CD4-positive, CD25-positive, alpha-beta regulatory T cell (primary cell): ENCODE results near the gene MATN4. TPM values are rescaled to one million over a fixed set of nuclear protein-coding genes. Genes with fewer than 3 reads are reported as not detected.
A peak's percentile ranks its signal among the peaks of the same experiment; 100 is the strongest.
"Not testable (repeated sequence)": the region's sequence is repeated elsewhere in the genome, so short reads cannot be mapped to it uniquely, and the experiment has no call there.

Source experiments
- ATAC-seq, 2 donors: fragments of 150-1000 bp; cut with Tn5 transposase; one replicate each; pipeline ENCODE4 v1.10.0; 2021; ENCODE audit warnings: low read depth in 2 of 2, moderate number of reproducible peaks in 2 of 2, moderate library complexity in 1 of 2
- DNase-seq, 3 donors: peaks; one replicate each; pipeline versions ENCODE4 v3.0.0 to v3.0.0-alpha.2; 2012 to 2022; ENCODE audit warnings: mixed read lengths in 1 of 3
- H3K27ac ChIP-seq: one replicate; pipeline ENCODE4 v1.7.0; 2013; ENCODE audit warnings: mild to moderate bottlenecking, low read length; ENCODE audit not compliant: insufficient read depth, poor library complexity, severe bottlenecking
- H3K27me3 ChIP-seq: one replicate; pipeline ENCODE4 v1.7.0; 2013; ENCODE audit warnings: low read length; ENCODE audit not compliant: control insufficient read depth, insufficient read depth
- H3K36me3 ChIP-seq: one replicate; pipeline ENCODE4 v1.7.0; 2013; ENCODE audit warnings: mild to moderate bottlenecking, low read length, moderate library complexity; ENCODE audit not compliant: control insufficient read depth, insufficient read depth
- H3K4me1 ChIP-seq: 2 replicates; pipeline ENCODE4 v1.7.0; 2013; ENCODE audit warnings: mild to moderate bottlenecking, low read length; ENCODE audit not compliant: insufficient read depth, control insufficient read depth, poor library complexity, severe bottlenecking
- H3K4me3 ChIP-seq: one replicate; pipeline ENCODE4 v1.7.0; 2013; ENCODE audit warnings: low read depth, mild to moderate bottlenecking, low read length, moderate library complexity
- H3K9me3 ChIP-seq, 2 experiments: 1 replicate in 1 of 2; 2 replicates in 1 of 2; pipeline ENCODE4 v1.7.0; 2013; ENCODE audit warnings: low read length in 2 of 2, mild to moderate bottlenecking in 1 of 2, moderate library complexity in 1 of 2; ENCODE audit not compliant: control insufficient read depth in 2 of 2
- H3K27ac Mint-ChIP-seq, 3 donors: one replicate each; pipeline ENCODE4 v1.8.0; 2020 to 2022; ENCODE audit warnings: mild to moderate bottlenecking in 3 of 3, mixed read lengths in 3 of 3, moderate library complexity in 2 of 3
- H3K27me3 Mint-ChIP-seq: one replicate; pipeline ENCODE4 v1.8.0; 2022; ENCODE audit warnings: mild to moderate bottlenecking, mixed read lengths
- H3K36me3 Mint-ChIP-seq: one replicate; pipeline ENCODE4 v1.8.0; 2020; ENCODE audit warnings: mixed read lengths
- H3K4me1 Mint-ChIP-seq, 4 donors: one replicate each; pipeline ENCODE4 v1.8.0; 2020 to 2022; ENCODE audit warnings: mixed read lengths in 4 of 4, mild to moderate bottlenecking in 1 of 4
- H3K4me3 Mint-ChIP-seq, 4 donors: one replicate each; pipeline ENCODE4 v1.8.0; 2020 to 2022; ENCODE audit warnings: mild to moderate bottlenecking in 4 of 4, mixed read lengths in 4 of 4, moderate library complexity in 3 of 4
- H3K9me3 Mint-ChIP-seq, 7 donors: one replicate each; pipeline ENCODE4 v1.8.0; 2020 to 2022; ENCODE audit warnings: mixed read lengths in 7 of 7, mild to moderate bottlenecking in 3 of 7, moderate library complexity in 2 of 7
- polyA plus RNA-seq, 4 donors: library from polyadenylated mRNA; unstranded; fragments of 300-500 nt; fragmentation: Illumina TruSeq; gene quantifications; one replicate each; pipeline ENCODE4 v1.2.3, GENCODE V29; 2021
- total RNA-seq: library from RNA; stranded (reverse); gene quantifications from one replicate; pipeline ENCODE4 v1.2.3, GENCODE V29; 2022

MATN4 gene, protein sequence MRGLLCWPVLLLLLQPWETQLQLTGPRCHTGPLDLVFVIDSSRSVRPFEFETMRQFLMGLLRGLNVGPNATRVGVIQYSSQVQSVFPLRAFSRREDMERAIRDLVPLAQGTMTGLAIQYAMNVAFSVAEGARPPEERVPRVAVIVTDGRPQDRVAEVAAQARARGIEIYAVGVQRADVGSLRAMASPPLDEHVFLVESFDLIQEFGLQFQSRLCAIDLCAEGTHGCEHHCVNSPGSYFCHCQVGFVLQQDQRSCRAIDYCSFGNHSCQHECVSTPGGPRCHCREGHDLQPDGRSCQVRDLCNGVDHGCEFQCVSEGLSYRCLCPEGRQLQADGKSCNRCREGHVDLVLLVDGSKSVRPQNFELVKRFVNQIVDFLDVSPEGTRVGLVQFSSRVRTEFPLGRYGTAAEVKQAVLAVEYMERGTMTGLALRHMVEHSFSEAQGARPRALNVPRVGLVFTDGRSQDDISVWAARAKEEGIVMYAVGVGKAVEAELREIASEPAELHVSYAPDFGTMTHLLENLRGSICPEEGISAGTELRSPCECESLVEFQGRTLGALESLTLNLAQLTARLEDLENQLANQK
- total RNA-seq, result not detected
- under 1 TPM in 1 of 4 donors, not detected in 3; 0.10 TPM for polyA plus RNA-seq

DNA sequence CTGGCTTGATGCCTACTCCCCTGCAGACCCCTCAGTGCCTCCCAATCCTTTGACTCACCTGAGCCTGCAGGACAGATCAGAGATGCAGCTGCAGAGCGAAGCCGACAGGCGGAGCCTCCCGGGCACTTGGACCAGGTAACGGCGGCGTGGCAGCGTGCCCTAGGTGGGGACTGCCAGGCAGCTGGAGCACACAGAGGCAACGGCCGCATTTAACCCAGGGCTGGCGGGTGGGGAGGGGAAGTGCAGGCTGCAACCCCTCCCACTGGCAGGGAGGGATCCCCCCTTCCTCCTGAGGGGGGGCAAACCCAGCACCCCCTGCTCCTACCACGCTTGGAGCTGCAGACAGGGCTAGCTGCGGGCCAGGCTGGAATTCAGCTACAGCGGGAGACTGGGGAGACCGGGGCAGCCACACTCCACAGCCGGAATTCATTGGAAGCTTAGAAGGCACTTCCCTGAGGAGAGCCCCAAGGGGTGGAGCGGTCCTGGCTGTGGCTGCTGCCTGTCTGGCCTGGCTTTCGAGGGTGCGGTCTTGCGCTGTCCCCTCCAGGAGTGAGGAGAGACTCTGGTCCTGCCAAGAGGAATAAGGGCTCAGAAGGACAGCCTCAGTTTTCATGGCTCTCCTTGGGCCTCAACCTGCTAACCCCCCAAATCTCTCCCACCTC lies at the start of gene MATN4:
Gene MATN4 (minus strand): TSS at position 183 of the 662 bp plus-strand sequence. CDS start 2,717 bp downstream, outside the sequence.
- peaks cover 0 to 2% (median 0%) of the 10 kb centered on the region in 7 donors for H3K9me3 Mint-ChIP-seq
- H3K27me3 ChIP-seq, result no peaks in the 10 kb centered on the region
- ATAC-seq (no peak), DNase-seq (no peak)
- H3K27me3 Mint-ChIP-seq, result peaks cover 42% of the 10 kb centered on the region
- peaks cover 7% of the 10 kb centered on the region for H3K4me1 ChIP-seq
- no peak within 1 kb of the TSS for H3K4me3 ChIP-seq
- peaks cover 8% of the 10 kb centered on the region for H3K36me3 Mint-ChIP-seq
- H3K27ac Mint-ChIP-seq, result peak within 1 kb of the TSS in 1 of 3 donors; percentile 44
- H3K4me1 Mint-ChIP-seq, result peaks cover 0 to 9% (median 5%) of the 10 kb centered on the region in 4 donors
- no peaks in the 10 kb centered on the region for H3K36me3 ChIP-seq
- no peak within 1 kb of the TSS for H3K4me3 Mint-ChIP-seq
- no peak within 1 kb of the TSS for H3K27ac ChIP-seq
- H3K9me3 ChIP-seq, result no peaks in the 10 kb centered on the region

- peak overlapping the region in 3 of 4 donors; percentile 2 to 56 (median 51) for H3K4me3 Mint-ChIP-seq
- H3K27ac Mint-ChIP-seq, result peak overlapping the region; percentile 62 to 90 (median 82)
- H3K36me3 Mint-ChIP-seq, result no peaks in the 10 kb centered on the region
- no peaks in the 10 kb centered on the region for H3K9me3 Mint-ChIP-seq
- Histone ChIP-seq H3K4me3 (peak overlapping the region; percentile 54), H3K27ac (peak overlapping the region; percentile 36), H3K9me3 (no peaks in the 10 kb centered on the region), H3K36me3 (no peaks in the 10 kb centered on the region), H3K4me1 (peaks cover 6% of the 10 kb centered on the region), H3K27me3 (no peaks in the 10 kb centered on the region)
- ATAC-seq, result peak; percentile 49 to 55
- peaks cover 0 to 34% (median 26%) of the 10 kb centered on the region in 4 donors for H3K4me1 Mint-ChIP-seq
- no peaks in the 10 kb centered on the region for H3K27me3 Mint-ChIP-seq
- DNase-seq, result peak in 1 of 3 donors; percentile 68
These were observed 47.3 kb upstream of the MATN4 start for GRCh38 chr20:45355209-45356084.

GRCh38 chr20:45354423-45355208 lies 46.5 kb upstream of the MATN4 start:
- peaks cover 6% of the 10 kb centered on the region for H3K4me1 ChIP-seq
- H3K4me1 Mint-ChIP-seq, result peaks cover 0 to 37% (median 26%) of the 10 kb centered on the region in 4 donors
- peak overlapping the region; percentile 56 to 82 (median 77) for H3K27ac Mint-ChIP-seq
- H3K4me3 ChIP-seq, result peak overlapping the region; percentile 54
- DNase-seq (no peak), ATAC-seq (no peak)
- no peaks in the 10 kb centered on the region for H3K27me3 Mint-ChIP-seq
- H3K27ac ChIP-seq, result peak overlapping the region; percentile 36
- H3K36me3 ChIP-seq, result no peaks in the 10 kb centered on the region
- H3K36me3 Mint-ChIP-seq, result no peaks in the 10 kb centered on the region
- peak overlapping the region in 1 of 4 donors; percentile 59 for H3K4me3 Mint-ChIP-seq
- H3K9me3 ChIP-seq, result no peaks in the 10 kb centered on the region
- no peaks in the 10 kb centered on the region for H3K27me3 ChIP-seq
- H3K9me3 Mint-ChIP-seq, result no peaks in the 10 kb centered on the region

DNA sequence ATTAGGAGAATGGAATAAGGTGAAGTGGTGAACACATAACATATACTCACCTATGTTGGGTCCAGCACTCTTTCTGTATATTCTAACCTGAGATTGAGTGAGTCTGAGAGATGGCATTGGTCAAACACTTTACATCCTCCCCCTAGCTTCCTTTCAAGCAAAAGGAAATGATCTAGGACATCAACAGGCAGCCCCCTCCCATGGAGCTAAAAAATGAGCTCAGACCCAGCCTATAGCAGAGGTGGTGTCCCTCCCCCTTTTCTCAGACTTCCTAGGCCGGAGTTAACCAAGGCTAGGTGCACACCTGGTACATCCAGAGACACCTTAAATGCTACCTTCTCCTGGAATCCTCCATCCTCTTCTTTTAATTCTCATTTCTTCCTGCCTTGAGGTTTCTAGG lies 45.6 kb upstream of the MATN4 start:
- Histone ChIP-seq H3K36me3 (no peaks in the 10 kb centered on the region), H3K4me3 (no peak overlapping the region), H3K4me1 (peaks cover 6% of the 10 kb centered on the region), H3K27me3 (no peaks in the 10 kb centered on the region), H3K9me3 (no peaks in the 10 kb centered on the region), H3K27ac (no peak overlapping the region)
- no peak for ATAC-seq
- Mint-ChIP-seq H3K9me3 (no peaks in the 10 kb centered on the region), H3K36me3 (no peaks in the 10 kb centered on the region), H3K4me1 (peaks cover 0 to 37% (median 26%) of the 10 kb centered on the region in 4 donors), H3K4me3 (no peak overlapping the region), H3K27me3 (no peaks in the 10 kb centered on the region), H3K27ac (peak overlapping the region in 2 of 3 donors; percentile 1 to 41)
- no peak for DNase-seq

GRCh38 chr20:45352729-45353128 lies 44.6 kb upstream of the MATN4 start:
- peaks cover 0 to 37% (median 27%) of the 10 kb centered on the region in 4 donors for H3K4me1 Mint-ChIP-seq
- H3K27me3 Mint-ChIP-seq, result no peaks in the 10 kb centered on the region
- H3K36me3 Mint-ChIP-seq, result no peaks in the 10 kb centered on the region
- H3K4me1 ChIP-seq, result peaks cover 10% of the 10 kb centered on the region
- no peaks in the 10 kb centered on the region for H3K36me3 ChIP-seq
- no peak overlapping the region for H3K27ac ChIP-seq
- DNase-seq (no peak), ATAC-seq (no peak)
- H3K27ac Mint-ChIP-seq, result no peak overlapping the region
- H3K4me3 Mint-ChIP-seq, result no peak overlapping the region
- no peak overlapping the region for H3K4me3 ChIP-seq
- H3K9me3 ChIP-seq, result no peaks in the 10 kb centered on the region
- H3K9me3 Mint-ChIP-seq, result no peaks in the 10 kb centered on the region
- H3K27me3 ChIP-seq, result no peaks in the 10 kb centered on the region

DNA sequence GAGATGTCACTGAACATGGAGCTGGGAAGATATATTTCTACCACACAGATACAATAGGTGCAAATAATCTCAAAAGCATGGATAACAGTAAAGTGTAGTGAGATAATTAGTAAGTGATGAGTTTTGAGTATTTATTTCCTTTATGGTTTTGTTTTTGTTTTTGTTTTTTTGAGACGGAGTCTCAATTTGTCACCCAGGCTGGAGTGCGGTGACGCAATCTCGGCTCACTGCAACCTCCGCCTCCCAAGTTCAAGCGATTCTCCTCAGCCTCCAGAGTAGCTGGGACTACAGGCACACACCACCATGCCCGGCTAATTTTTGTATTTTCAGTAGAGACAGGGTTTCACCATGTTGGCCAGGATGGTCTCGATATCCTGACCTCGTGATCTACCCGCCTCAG lies 42.7 kb upstream of the MATN4 start:
- not testable (repeated sequence) for H3K9me3 ChIP-seq, H3K9me3 Mint-ChIP-seq, H3K27me3 ChIP-seq, ATAC-seq, H3K27me3 Mint-ChIP-seq, H3K27ac Mint-ChIP-seq, H3K27ac ChIP-seq, H3K36me3 ChIP-seq, H3K36me3 Mint-ChIP-seq, DNase-seq, H3K4me3 ChIP-seq
- Mint-ChIP-seq H3K4me3 (peak overlapping the region in 1 of 4 donors; percentile 71), H3K4me1 (peaks cover 0 to 44% (median 31%) of the 10 kb centered on the region in 4 donors)
- H3K4me1 ChIP-seq, result peaks cover 23% of the 10 kb centered on the region
